GM12875 (cell line): Measurements from ENCODE around the gene CHCHD3.

ENCODE experiments used
- H3K4me3 ChIP-seq: one replicate; pipeline ENCODE4 v1.5.1; 2011; ENCODE audit warnings: low read depth, low read length, control low read depth
- CTCF ChIP-seq: IDR thresholded peaks from 2 replicates; pipeline ENCODE4 v1.5.1; 2011; ENCODE audit warnings: low read depth, mild to moderate bottlenecking, control low read depth, inconsistent platforms, low read length, moderate library complexity, borderline replicate concordance; ENCODE audit not compliant: insufficient read depth

The CHCHD3 gene

GRCh38 chr7:133118261-133118660 lies 36.4 kb upstream of the CHCHD3 start:
- no peak overlapping the region for H3K4me3 ChIP-seq
- no peak for TF ChIP-seq CTCF

- no peak overlapping the region for H3K4me3 ChIP-seq
- TF ChIP-seq CTCF = no peak
Measured at GRCh38 chr7:133117452-133117851, 35.6 kb upstream of the CHCHD3 start.

GRCh38 chr7:133115596-133115995 lies 33.7 kb upstream of the CHCHD3 start:
- no peak overlapping the region for H3K4me3 ChIP-seq
- no peak for TF ChIP-seq CTCF

- no peak overlapping the region for H3K4me3 ChIP-seq
- TF ChIP-seq CTCF = no peak
Measured at GRCh38 chr7:133114519-133114918, 32.6 kb upstream of the CHCHD3 start.

GRCh38 chr7:133112976-133113375 lies 31.1 kb upstream of the CHCHD3 start:
- TF ChIP-seq CTCF = no peak
- H3K4me3 ChIP-seq = no peak overlapping the region

GRCh38 chr7:133112335-133112734 lies 30.4 kb upstream of the CHCHD3 start:
- TF ChIP-seq CTCF = no peak
- no peak overlapping the region for H3K4me3 ChIP-seq

GRCh38 chr7:133110312-133110711 lies 28.4 kb upstream of the CHCHD3 start:
- no peak overlapping the region for H3K4me3 ChIP-seq
- TF ChIP-seq CTCF = no peak
